ENCODE results near the gene DENND10. TPM values are rescaled to one million over a fixed set of nuclear protein-coding genes. Genes with fewer than 3 reads are reported as not detected.

DENND10 gene
- total RNA-seq, 1 experiment from 2014 or later: 60.6 TPM

- no peaks in the 10 kb centered on the region for H3K36me3 Mint-ChIP-seq
- H3K9me3 Mint-ChIP-seq: no peaks in the 10 kb centered on the region
- no peak overlapping the region for H3K27ac Mint-ChIP-seq
- ChIA-PET POLR2A (no interaction called here), CTCF (no interaction called here)
- peaks cover 2% of the 10 kb centered on the region for H3K4me1 Mint-ChIP-seq
- no peak for TF ChIP-seq ZNF532 (CRISPR knock-in tag; IDR thresholded peaks at IDR 0.05; ENCODE audit: borderline replicate concordance)
- no peak for TF ChIP-seq ZNF416 (CRISPR knock-in tag; IDR thresholded peaks at IDR 0.05)
- TF ChIP-seq NR1H2 (CRISPR knock-in tag; IDR thresholded peaks at IDR 0.05): no peak
- TF ChIP-seq ATF6 (CRISPR knock-in tag; IDR thresholded peaks at IDR 0.05): no peak
- no peak for TF ChIP-seq SOX15 (CRISPR knock-in tag; IDR thresholded peaks at IDR 0.05)
- TF ChIP-seq GRHL2 (CRISPR knock-in tag; IDR thresholded peaks at IDR 0.05; ENCODE audit: insufficient replicate concordance, severe bottlenecking): no peak
- TF ChIP-seq ETV6 (CRISPR knock-in tag; IDR thresholded peaks at IDR 0.05): no peak
- no peak for TF ChIP-seq RELA (CRISPR knock-in tag; IDR thresholded peaks at IDR 0.05; ENCODE audit: borderline replicate concordance)
- no peaks in the 10 kb centered on the region; the same call in 1 of the 2 replicates for H3K27me3 Mint-ChIP-seq (ENCODE audit: low read depth)
- no peak for ATAC-seq
- no peak for DNase-seq (ENCODE audit: low spot score)
- no peak overlapping the region for H3K4me3 Mint-ChIP-seq
These were observed 13.7 kb upstream of the DENND10 start for GRCh38 chr10:119090026-119090795.

GRCh38 chr10:119090968-119091367 is 12.9 kb upstream of the DENND10 start:
- H3K27ac Mint-ChIP-seq: no peak overlapping the region
- DNase-seq (ENCODE audit: low spot score) (no peak), ATAC-seq (no peak)
- H3K27me3 Mint-ChIP-seq (ENCODE audit: low read depth): no peaks in the 10 kb centered on the region; the same call in 1 of the 2 replicates
- H3K4me3 Mint-ChIP-seq: no peak overlapping the region
- H3K9me3 Mint-ChIP-seq: no peaks in the 10 kb centered on the region
- H3K4me1 Mint-ChIP-seq: no peaks in the 10 kb centered on the region
- no peaks in the 10 kb centered on the region for H3K36me3 Mint-ChIP-seq
- ChIA-PET POLR2A (no interaction called here), CTCF (no interaction called here)
- TF ChIP-seq NFATC4 (CRISPR knock-in tag; IDR thresholded peaks at IDR 0.05) (no peak), GRHL2 (CRISPR knock-in tag; IDR thresholded peaks at IDR 0.05; ENCODE audit: insufficient replicate concordance, severe bottlenecking) (no peak), ATF6 (CRISPR knock-in tag; IDR thresholded peaks at IDR 0.05) (no peak), ZSCAN18 (CRISPR knock-in tag; IDR thresholded peaks at IDR 0.05) (no peak), ETV6 (CRISPR knock-in tag; IDR thresholded peaks at IDR 0.05) (no peak), ZNF512 (CRISPR knock-in tag; IDR thresholded peaks at IDR 0.05; ENCODE audit: borderline replicate concordance) (no peak), E2F5 (CRISPR knock-in tag; IDR thresholded peaks at IDR 0.05) (no peak), ZBTB43 (CRISPR knock-in tag; IDR thresholded peaks at IDR 0.05) (no peak)
